Activated gamma-delta T cell (primary cell): ENCODE results near the gene CSNK1A1L.

Experiments used
- DNase-seq: peaks from one replicate; lab custom pipeline; 2025; lab: John Stamatoyannopoulos, UW
- total RNA-seq, 2 donors: gene quantifications; one replicate each; lab custom pipeline; 2026; lab: John Stamatoyannopoulos, UW

Gene CSNK1A1L
- 0.04 to 0.10 reads per million in 2 donors for total RNA-seq

DNA sequence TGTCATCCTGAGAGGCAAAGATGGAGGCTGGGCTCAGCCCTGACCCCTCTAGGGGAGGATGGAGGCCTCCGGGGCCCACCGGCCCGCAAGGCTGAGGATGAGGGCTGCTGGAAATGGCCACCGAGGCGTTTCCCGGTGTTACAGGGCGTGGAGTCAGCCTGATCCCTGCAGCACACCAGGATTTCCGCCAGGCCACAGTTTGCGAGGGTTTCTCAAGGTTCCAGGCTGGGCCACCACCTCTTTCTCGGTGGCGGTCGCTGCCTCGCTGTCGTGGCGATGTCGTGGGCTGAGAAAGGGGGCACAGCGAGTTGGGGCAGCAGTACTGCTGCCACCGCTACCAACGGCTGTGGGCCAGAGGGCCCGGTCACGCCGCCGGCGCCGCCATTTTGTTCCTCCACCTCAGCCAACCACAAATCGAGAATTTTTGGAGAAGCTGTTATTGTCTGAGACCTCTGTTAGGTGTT is at the start of gene CSNK1A1L:
Gene CSNK1A1L, minus strand, starts transcription at position 414 of the 464 bp plus-strand sequence. Its CDS starts 408 bp downstream, at position 6.
- DNase-seq = no peak

DNA sequence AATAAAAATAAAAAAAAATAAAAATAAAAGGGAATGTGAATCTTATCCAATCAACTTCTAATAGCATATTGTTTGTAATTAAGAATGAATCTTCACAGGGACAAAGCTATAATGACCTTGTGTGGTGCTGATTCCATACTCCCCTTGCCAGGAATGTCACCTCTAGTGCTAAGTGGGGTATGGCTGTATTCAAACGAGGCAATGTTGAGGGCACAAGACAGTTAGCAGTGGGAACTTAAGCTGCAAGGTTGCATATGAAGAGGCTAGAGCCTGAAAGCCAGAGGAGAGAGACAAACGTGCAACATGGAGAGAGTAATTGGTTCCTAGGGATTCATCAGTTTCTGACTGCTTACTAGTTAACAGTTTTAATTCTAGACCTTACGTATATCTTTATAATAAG is 43.9 kb upstream of the CSNK1A1L start:
- DNase-seq = no peak

GRCh38 chr13:37148501-37148900 is 43.0 kb upstream of the CSNK1A1L start:
- DNase-seq = no peak

DNA sequence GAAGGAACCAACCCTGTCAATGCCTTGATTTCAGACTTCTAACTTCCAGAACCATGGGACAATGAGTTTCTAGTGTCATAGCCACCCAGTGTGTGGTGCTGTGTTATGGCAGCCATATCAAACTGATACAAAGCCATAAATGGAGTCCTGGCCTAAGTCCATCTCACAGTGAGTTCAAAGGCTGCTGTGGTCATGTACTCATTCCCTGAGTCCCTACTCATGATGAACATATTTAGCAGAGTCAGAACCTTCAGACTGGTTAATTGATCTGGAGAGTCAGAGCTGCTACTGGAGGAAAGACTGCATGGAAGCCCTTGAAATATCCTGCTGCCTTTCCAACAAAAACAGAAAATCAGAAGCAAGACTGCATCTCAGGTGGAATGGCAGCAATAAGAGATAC is 39.2 kb upstream of the CSNK1A1L start:
- DNase-seq = no peak

DNA sequence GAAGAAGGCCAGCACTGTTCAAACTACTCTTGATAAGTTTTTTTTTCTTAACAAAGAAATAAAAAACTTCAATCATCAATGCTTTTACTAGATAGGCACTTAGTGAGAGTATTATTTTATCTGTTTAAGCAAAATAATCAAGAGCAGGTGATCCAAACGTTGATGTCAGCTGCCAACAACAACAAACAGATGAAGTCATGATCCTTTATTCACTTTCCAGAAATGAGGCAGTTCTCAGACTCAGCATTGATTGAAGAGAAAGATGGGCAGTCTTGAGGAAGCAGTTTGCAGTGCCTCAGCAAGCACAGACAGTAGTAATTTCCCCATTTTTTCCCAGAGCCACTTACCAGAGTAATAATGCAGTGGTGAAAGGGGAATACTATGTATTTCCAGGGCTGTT is 38.4 kb upstream of the CSNK1A1L start:
- DNase-seq = no peak

DNA sequence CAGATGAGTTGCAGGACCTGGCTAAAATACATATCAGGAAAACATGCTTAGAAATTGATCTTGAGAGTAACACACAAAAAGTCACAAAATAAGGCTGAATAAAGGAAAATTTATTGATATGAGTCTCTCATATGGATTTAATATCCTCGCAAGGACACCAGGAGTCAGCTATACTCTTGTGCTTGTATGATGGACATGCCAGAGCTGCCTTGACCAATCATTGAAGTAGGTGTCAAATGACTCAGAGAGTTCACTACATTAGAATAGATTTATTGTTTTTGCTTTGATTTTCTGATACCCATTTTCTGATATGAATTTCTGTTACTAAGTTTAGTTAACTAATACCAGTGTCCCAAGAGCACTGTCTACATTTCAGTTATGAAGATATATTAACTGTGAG is 37.4 kb upstream of the CSNK1A1L start:
- no peak for DNase-seq

- no peak for DNase-seq
These were observed 35.5 kb upstream of the CSNK1A1L start for GRCh38 chr13:37141011-37141410.

DNA sequence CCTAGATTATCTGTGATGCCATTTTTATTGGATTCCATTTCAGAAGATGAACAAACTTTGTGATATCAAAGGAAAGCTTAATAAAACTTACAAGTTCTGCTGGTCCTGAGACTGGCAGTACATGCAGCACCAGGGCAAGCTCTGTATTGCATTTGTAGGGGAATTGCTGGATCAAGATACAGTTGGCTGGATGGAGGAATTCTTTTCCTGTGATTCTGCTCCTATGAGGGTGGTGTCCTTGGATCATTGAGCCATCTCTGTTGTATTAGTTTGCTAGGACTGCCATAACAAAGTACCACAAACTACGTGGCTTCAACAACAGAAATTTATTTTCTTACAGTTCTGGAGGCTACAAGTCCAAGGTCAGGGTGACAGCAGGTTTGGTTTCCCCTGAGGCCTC is 33.9 kb upstream of the CSNK1A1L start:
- no peak for DNase-seq

DNA sequence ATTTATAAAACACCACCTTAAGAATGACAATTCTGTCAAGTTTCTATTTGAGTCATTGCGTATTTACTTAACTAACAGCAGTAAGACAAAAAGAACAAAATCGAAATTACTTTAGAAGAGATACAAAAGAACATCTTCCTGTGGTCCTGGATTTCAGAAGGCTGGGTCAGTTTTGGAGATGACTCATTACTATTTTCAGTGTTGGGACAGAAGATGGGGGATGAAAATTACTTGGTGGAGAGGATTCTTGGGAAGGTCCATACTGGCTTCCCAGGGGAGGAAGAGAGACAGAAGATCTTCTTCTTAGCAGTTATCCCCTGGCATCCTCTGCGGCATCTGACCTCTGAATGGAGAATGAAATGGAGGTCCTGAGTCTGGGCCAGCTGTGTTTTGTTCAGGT is 33.5 kb upstream of the CSNK1A1L start:
- no peak for DNase-seq

DNA sequence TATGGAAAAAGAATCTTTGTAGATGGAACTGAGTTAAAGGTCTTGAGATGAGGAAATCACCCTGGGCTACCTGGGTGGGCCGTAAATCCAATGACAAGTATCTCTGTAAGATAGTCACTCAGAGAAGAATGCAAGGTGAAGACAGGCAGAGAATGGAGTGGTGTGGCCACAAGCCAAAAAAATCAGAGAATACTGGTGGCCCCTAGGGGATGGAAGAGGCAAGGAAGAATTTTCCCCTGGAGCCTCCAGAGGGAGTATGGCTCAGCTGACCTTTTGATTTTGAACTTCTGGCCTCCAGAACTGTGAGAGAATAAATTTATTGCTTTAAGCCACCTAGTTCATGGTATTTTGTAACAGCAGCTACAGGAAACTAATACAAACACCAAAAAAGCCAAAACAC is 32.7 kb upstream of the CSNK1A1L start:
- DNase-seq = no peak

DNA sequence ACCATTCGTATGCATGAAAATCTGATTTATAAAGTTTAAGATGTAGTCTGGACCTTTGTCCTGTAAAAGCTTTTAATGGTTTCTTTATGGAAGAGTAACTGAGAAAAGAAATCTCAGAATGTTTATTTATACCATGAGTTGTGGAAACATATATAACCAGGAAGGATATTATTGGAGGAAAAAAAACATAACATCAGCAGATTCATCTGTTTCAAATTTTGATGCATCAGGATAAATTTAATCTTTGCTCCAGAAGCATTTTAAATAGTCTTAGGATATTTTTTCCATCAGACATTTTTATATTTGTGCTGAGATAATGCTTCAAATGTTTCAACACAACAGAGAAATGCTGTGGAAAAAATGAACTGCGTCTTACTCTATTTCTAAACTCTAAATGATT is 31.2 kb upstream of the CSNK1A1L start:
- no peak for DNase-seq

- DNase-seq = no peak
These were observed 30.7 kb upstream of the CSNK1A1L start for GRCh38 chr13:37136187-37136586.

DNA sequence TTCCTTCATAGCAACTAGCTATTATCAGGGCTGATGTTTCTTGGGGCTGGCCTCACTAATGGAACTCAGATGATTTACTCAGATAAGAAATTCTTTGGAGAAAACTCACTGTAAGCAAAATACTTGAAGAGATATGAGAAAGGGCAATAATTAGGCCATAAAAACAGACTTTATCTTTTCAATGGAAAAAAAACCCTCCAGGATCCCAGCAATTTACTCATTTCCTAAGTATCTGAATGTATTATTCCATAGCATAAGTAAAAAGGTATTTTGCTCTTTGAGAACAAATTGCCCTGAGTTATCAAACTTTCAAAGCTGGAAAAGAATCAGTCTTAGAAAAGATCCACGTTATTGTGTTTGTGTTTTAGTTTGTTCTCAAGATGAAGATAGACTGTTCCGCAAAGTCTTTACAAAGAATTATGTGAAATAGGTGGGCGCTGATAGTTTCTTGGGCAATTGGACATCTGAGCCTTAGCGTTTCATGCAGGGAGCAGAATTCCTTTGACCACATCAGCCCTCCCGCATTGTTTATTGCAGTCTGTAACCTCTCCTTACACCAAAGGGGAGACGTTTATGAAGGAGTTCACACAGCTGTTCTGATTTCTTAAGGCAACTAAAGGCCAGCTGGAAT is 29.1 kb upstream of the CSNK1A1L start:
- no peak for DNase-seq

- no peak for DNase-seq
These were observed 26.7 kb upstream of the CSNK1A1L start for GRCh38 chr13:37132211-37132610.

GRCh38 chr13:37131092-37131491 is 25.6 kb upstream of the CSNK1A1L start:
- no peak for DNase-seq

DNA sequence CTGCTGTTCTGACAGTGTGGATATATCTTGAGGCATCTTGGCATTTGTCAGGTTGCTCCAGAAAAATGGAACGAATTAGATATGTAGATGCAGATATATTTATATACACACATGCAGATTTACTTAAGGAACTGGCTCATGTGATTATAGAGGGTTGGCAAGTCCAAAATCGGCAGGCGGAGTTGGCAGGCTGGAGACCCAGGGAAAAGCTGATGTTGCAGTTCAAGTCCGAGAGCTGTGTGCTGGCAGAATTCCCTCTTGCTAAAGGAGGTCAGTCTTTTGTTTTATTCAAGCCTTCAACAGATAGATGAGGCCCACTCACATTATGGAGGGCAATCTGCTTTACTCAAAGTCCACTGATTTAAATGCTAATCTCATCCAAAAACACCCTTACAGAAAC is 24.4 kb upstream of the CSNK1A1L start:
- DNase-seq = no peak

GRCh38 chr13:37127691-37128241 is 22.3 kb upstream of the CSNK1A1L start:
- no peak for DNase-seq

GRCh38 chr13:37123337-37123736 is 17.9 kb upstream of the CSNK1A1L start:
- DNase-seq = no peak

DNA sequence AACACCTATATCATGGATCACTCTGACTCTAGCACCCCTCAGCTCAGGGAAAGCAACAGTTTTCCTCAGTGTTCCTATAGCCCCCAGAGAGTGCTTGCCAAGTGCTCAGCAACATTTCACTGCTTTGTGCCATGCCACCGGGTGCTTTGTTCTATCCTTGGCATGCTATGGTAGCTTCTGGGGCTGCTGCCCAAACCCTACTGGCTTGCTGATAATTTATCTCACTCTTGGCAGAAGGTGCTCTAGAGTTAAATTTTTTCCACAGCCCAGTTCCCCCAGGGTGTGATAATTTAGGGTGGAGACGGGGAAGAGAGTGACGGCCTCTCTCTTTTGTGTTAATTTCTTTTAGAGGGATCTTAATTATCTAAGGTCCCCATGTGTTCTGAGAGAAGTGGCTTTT is 12.6 kb upstream of the CSNK1A1L start:
- DNase-seq = no peak

GRCh38 chr13:37114250-37114649 is 8.8 kb upstream of the CSNK1A1L start:
- no peak for DNase-seq

- DNase-seq = no peak
These were observed 8.1 kb upstream of the CSNK1A1L start for GRCh38 chr13:37113534-37113933.

DNA sequence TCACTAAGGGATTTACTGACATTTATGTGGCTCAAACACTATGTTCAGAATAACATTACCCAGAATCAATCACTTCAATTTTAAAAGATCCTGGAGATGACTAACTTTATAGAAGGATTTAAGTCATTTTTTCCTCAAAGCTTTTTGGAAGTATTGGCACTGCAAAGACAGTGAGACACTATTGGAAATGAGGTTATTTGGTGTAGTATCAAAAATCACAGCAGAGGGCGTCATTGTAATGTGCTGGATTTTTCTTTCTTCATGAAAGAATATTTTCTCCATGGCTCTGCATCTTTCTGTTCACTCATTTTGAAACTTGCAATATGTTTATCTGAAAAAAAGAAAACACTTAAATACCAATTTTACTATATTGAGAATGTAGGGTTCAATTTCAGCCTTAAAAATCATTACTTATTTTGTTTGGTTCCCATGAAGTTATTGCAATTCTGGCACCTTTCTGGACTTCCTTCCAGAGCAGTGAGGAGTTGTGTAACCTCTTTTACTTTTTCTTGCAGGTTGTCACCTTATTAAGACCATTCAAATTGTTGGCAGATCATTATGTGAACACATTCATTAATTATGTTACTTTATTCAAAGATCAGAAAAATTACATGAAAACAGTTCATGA is 3.7 kb upstream of the CSNK1A1L start:
- no peak for DNase-seq

- no peak for DNase-seq
These were observed 2.4 kb upstream of the CSNK1A1L start for GRCh38 chr13:37107868-37108267.

DNA sequence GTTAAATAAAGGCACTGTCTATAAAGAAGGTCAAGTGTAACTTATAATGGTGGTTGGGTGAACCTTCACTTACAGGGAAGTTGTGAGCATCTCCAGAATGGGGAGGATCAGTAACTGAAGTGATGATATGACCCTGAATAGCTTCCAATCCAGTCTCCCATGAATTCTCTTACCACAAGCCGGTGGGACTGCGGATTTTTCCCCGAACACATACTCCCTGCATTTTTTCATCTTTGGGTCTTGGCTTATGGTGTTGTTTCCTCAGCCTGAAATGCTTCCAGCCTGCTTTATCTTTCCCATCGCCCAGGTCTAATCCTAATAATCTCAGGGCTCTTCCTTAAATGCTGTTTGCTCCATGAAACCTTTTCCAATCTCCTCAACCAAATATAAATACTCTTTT is 2.0 kb upstream of the CSNK1A1L start:
- no peak for DNase-seq
